GM18499 (cell line): ENCODE measurements around the gene DHRS7B.
"Not testable (repeated sequence)": the region's sequence is repeated elsewhere in the genome, so short reads cannot be mapped to it uniquely, and the experiment has no call there.

Experiments
- ATAC-seq: cut with Tn5 transposase; IDR thresholded peaks from one replicate; pipeline ENCODE4 v1.9.1; 2021; ENCODE audit warnings: moderate number of reproducible peaks; ENCODE audit not compliant: insufficient read depth, unreplicated experiment

Gene DHRS7B

GRCh38 chr17:21126645-21127508, at the start of gene DHRS7B:
Gene DHRS7B, plus strand, starts transcription at chr17:21126964. Its CDS starts 8 bp downstream, at chr17:21126972.
- ATAC-seq: peak; percentile 89

GRCh38 chr17:21077281-21077680, 49.5 kb upstream of the DHRS7B start:
- ATAC-seq: no peak

GRCh38 chr17:21078016-21078780, 48.6 kb upstream of the DHRS7B start:
- ATAC-seq: no peak

GRCh38 chr17:21079196-21079595, 47.6 kb upstream of the DHRS7B start:
- ATAC-seq: no peak

GRCh38 chr17:21082001-21082436, 44.7 kb upstream of the DHRS7B start:
- no peak for ATAC-seq

GRCh38 chr17:21085280-21085679, 41.5 kb upstream of the DHRS7B start:
- ATAC-seq: not testable (repeated sequence)

- no peak for ATAC-seq
These were observed 41.1 kb upstream of the DHRS7B start for GRCh38 chr17:21085707-21086106.

GRCh38 chr17:21089145-21089544, 37.6 kb upstream of the DHRS7B start:
- ATAC-seq: no peak

GRCh38 chr17:21089933-21090901, 36.5 kb upstream of the DHRS7B start:
- ATAC-seq: peak; percentile 57

GRCh38 chr17:21090902-21091618, 35.7 kb upstream of the DHRS7B start:
- ATAC-seq: no peak

- no peak for ATAC-seq
These were observed 32.5 kb upstream of the DHRS7B start for GRCh38 chr17:21094298-21094704.

GRCh38 chr17:21095735-21096134, 31.0 kb upstream of the DHRS7B start:
- ATAC-seq: no peak

GRCh38 chr17:21096874-21097273, 29.9 kb upstream of the DHRS7B start:
- no peak for ATAC-seq

GRCh38 chr17:21098934-21099689, 27.7 kb upstream of the DHRS7B start:
- ATAC-seq: peak; percentile 84

GRCh38 chr17:21100636-21101035, 26.1 kb upstream of the DHRS7B start:
- no peak for ATAC-seq

GRCh38 chr17:21104608-21105007, 22.2 kb upstream of the DHRS7B start:
- no peak for ATAC-seq

- no peak for ATAC-seq
These were observed 21.5 kb upstream of the DHRS7B start for GRCh38 chr17:21105064-21105894.

- ATAC-seq: no peak
These were observed 20.4 kb upstream of the DHRS7B start for GRCh38 chr17:21106316-21106715.
